IPS-NIHi7 (cell line): ENCODE measurements around the gene RBM19.
A peak's percentile ranks its signal among the peaks of the same experiment; 100 is the strongest.
"Not testable (repeated sequence)": the region's sequence is repeated elsewhere in the genome, so short reads cannot be mapped to it uniquely, and the experiment has no call there.

Experiments
- DNase-seq: peaks from one replicate; pipeline ENCODE4 v3.0.0; 2012; ENCODE audit warnings: mixed read lengths; ENCODE audit errors: extremely low spot score

RBM19 gene

GRCh38 chr12:113901319-113901718 is 64.8 kb downstream of the RBM19 start:
- DNase-seq = not testable (repeated sequence)

- DNase-seq = no peak
Observed at GRCh38 chr12:113900716-113901115, 65.4 kb downstream of the RBM19 start.

- peak; percentile 33 for DNase-seq
Observed at GRCh38 chr12:113899561-113900471, 66.3 kb downstream of the RBM19 start.

- no peak for DNase-seq
Observed at GRCh38 chr12:113899042-113899560, 67.0 kb downstream of the RBM19 start.

GRCh38 chr12:113898466-113898865 is 67.7 kb downstream of the RBM19 start:
- DNase-seq = no peak

DNA sequence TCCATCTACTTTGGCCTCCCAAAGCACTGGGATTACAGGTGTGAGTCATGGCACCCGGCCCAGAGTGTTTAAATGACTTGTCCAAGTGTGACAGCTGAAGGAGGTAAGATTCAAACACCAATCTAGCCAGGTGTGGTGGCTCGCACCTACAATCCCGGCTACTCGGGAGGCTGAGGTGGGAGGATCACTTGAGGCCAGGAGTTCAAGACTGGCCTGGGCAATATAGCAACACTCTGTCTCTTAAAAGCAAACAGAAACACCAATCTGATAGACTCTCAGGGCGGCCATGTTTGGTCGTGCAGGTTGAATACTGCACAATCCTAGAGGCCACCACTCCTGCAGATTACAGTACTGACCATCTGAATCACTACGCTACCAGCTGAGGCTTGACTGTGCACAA is 68.7 kb downstream of the RBM19 start:
- DNase-seq = no peak

- DNase-seq = no peak
Observed at GRCh38 chr12:113896841-113897240, 69.3 kb downstream of the RBM19 start.

DNA sequence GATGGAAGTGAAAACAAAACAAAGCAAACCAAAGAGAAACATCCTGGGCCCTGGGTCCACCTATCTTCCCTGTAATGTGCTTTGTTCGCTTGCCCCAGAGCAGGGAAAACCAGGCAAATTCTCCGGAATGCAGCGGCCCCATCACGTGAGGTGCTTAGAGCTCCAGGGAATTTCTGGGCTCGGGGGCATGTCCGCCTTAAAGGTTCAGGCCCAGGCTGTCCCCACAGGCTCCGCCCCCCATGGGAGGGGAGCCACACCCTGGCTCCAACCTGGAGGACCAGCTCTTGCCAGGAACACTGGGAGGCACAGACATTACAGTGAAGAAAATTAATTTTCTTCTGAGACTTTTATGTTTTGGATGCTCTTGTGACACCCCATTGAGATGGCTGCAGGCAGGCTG is 69.9 kb downstream of the RBM19 start:
- DNase-seq = peak; percentile 80

- DNase-seq = no peak
Observed at GRCh38 chr12:113895176-113895575, 70.9 kb downstream of the RBM19 start.

GRCh38 chr12:113894697-113895096 is 71.4 kb downstream of the RBM19 start:
- no peak for DNase-seq

- DNase-seq = no peak
Observed at GRCh38 chr12:113893221-113893620, 72.9 kb downstream of the RBM19 start.

GRCh38 chr12:113892556-113892955 is 73.6 kb downstream of the RBM19 start:
- no peak for DNase-seq

DNA sequence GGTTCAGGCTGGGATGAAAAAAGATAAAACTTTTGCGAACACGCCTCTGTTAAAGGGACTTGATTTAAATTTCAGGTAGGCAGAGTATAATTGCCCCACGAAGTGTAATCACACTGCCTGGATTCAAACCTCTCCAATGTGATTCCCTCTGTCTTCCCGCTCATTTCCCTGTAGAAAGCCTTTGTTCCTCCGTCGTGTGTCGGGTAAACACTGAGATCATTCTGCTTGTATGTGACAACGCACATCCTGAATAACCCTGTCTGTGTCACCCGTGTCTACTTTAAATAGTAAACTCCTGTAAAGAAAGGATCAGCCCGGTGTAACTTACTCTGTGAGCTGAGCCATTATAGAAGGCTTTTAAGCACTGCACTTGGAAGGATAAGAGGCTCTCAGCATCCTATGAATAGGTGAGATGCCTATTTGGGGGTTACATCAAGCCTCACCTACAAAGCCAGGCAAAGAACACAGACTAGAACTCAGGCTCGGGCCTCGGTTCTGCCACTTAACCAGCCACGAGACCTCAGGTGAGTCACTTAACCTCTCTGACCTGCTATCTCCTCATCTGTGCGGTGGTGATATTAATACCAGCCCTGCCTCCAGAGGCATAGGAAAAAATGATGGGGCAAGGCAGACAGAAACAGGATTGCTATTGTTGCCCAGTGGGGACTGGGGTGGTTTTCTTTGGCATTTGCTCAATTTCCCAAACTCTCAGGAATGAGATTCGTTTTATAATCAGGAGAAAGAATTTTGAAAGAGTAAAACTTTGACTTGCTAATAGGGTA is 74.2 kb downstream of the RBM19 start:
- DNase-seq = no peak

DNA sequence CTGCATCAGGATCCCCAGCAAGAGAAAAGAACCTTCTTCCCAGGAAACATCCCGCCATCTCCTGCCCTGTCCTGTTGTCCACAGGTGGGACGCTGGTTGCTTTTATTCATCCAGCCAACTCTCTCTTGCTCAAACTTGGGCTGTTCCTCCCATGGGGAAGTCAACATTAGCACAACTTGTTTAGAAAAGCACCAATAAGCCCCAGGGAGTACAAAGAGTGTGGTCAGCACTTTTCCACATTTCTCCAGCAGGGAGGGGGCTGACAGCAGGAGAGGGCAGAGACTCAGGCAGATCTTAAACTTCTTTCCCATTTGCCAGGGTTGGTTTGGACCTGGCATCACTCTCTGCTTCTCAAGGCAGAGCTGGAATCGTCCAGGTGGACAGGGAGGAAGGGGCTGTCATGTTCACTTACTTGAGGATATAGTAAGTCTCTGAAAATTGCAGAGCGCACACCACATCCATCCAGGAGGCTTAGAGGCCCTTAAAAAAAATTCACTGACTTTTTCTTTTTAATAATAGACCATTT is 74.9 kb downstream of the RBM19 start:
- no peak for DNase-seq

DNA sequence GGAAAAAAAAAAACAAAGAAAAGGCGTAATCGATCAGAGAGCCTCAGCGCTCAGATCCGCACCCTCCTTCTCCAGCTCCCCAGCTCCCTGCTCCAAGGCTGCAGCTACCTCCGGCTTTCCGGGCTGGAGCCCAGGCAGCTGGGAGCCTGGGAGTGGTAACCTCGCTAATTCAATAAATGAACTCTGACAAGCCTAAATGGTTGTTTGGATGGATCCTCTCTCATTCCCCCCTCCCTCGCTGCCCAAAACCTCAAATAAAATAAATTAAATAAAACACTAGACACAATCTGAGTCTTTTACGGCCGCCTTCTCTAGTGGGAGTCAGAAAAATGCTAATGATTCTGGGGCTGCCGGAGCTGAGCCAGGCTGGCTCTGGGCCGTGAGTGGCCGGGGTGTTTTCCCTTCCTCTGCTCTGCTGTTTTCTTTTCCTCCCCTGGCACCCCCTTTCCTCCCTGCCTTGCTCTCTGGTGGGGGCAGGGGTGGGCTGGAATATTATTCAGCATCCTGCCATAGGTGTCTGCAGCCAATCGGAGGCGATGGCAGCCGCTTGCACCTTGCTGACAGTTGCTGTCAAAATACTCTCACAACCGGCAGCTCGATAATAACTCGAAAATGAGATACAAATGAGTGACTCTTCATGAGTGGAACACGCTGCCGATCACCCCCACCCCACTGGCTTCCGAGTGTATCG is 76.1 kb downstream of the RBM19 start:
- DNase-seq = no peak

DNA sequence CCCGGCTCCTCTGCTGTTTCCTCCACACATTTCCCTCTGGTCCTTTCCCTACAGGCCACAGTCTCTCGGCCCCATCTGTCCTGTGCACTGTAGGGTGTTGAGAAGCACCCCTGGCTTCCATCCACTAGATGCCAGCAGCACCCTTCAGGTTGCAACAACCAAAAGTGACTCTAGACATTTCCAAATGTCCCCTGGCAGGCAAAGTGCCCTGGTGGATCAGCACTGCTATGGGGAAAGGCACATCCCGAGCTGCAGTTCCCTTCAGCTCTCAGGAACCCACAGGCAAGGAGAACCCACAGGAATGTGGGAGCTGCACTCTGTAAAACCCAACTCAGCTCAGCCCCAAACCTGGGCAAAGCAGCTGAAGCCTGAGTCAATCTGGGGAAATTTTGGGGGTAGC is 77.0 kb downstream of the RBM19 start:
- DNase-seq = no peak

- no peak for DNase-seq
Observed at GRCh38 chr12:113888435-113888834, 77.7 kb downstream of the RBM19 start.

- no peak for DNase-seq
Observed at GRCh38 chr12:113887906-113888305, 78.2 kb downstream of the RBM19 start.

GRCh38 chr12:113886721-113887120 is 79.4 kb downstream of the RBM19 start:
- no peak for DNase-seq

GRCh38 chr12:113884392-113884791 is 81.7 kb downstream of the RBM19 start:
- DNase-seq = no peak

DNA sequence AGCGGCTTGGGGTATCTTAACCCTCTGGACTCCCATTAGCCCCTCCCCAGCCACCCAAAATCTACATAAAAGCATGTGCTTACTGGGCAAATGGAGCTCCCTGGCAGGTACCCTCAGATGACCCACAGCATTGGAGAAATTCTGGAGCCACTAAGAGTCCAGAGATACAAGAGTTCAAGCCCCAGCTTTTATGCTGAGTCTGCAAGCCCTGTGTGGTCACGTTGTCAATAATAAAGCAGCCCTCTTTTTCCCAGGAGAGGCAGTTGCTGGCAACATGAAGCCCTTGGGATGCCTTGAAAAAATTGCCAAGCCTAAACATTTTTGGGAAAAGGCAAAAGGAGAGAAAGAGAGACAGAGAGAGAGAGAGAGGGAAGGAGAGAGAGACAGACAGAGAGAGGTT is 83.4 kb downstream of the RBM19 start:
- DNase-seq = no peak
